ENCODE data around the gene INCA1. TPM values are rescaled to one million over a fixed set of nuclear protein-coding genes. Genes with fewer than 3 reads are reported as not detected.

Gene INCA1
- total RNA-seq, 2 donors from 2014 or later = 0.61 to 0.69 TPM

- Mint-ChIP-seq H3K4me3 (peak overlapping the region; percentile 70), H3K4me1 (peaks cover 16% of the 10 kb centered on the region), H3K27ac (peak overlapping the region; percentile 77), H3K27me3 (no peaks in the 10 kb centered on the region), H3K36me3 (ENCODE audit: low read depth) (peaks cover 36% of the 10 kb centered on the region), H3K9me3 (no peaks in the 10 kb centered on the region)
- peak; percentile 13 for ATAC-seq (replicated peaks)
Measured at GRCh38 chr17:4998027-4998731, 857 bp upstream of the INCA1 start.

GRCh38 chr17:4994081-4994595 is 3.2 kb downstream of the INCA1 start:
- no peak for ATAC-seq (replicated peaks)

GRCh38 chr17:4987767-4988567 is 9.4 kb downstream of the INCA1 start:
- H3K9me3 Mint-ChIP-seq = no peaks in the 10 kb centered on the region
- H3K4me1 Mint-ChIP-seq = peaks cover 30% of the 10 kb centered on the region
- ATAC-seq (replicated peaks) = peak; percentile 10
- H3K27ac Mint-ChIP-seq = peak overlapping the region; percentile 93
- no peaks in the 10 kb centered on the region for H3K27me3 Mint-ChIP-seq
- H3K4me3 Mint-ChIP-seq = peak overlapping the region; percentile 95
- H3K36me3 Mint-ChIP-seq (ENCODE audit: low read depth) = peaks cover 29% of the 10 kb centered on the region

More at GRCh38 chr17:4994081-4994595, 3.2 kb downstream of the INCA1 start:
- H3K9me3 Mint-ChIP-seq = no peaks in the 10 kb centered on the region
- H3K4me1 Mint-ChIP-seq = peaks cover 16% of the 10 kb centered on the region
- H3K27ac Mint-ChIP-seq = no peak overlapping the region
- no peaks in the 10 kb centered on the region for H3K36me3 Mint-ChIP-seq (ENCODE audit: low read depth)
- H3K27me3 Mint-ChIP-seq = no peaks in the 10 kb centered on the region
- no peak overlapping the region for H3K4me3 Mint-ChIP-seq

GRCh38 chr17:4986951-4987766 is 10.2 kb downstream of the INCA1 start, which contains the start of gene CAMTA2:
TSS of gene CAMTA2 (minus strand) at chr17:4987675. CDS start at chr17:4986222, 1,453 bp downstream.
- no peaks in the 10 kb centered on the region for H3K9me3 Mint-ChIP-seq
- peak within 1 kb of the TSS; percentile 93 for H3K27ac Mint-ChIP-seq
- peaks cover 33% of the 10 kb centered on the region for H3K4me1 Mint-ChIP-seq
- peaks cover 37% of the 10 kb centered on the region for H3K36me3 Mint-ChIP-seq (ENCODE audit: low read depth)
- ATAC-seq (replicated peaks) = peak; percentile 94
- H3K27me3 Mint-ChIP-seq = no peaks in the 10 kb centered on the region
- H3K4me3 Mint-ChIP-seq = peak within 1 kb of the TSS; percentile 95

- no peak for ATAC-seq (replicated peaks)
- Mint-ChIP-seq H3K27me3 (no peaks in the 10 kb centered on the region), H3K9me3 (no peaks in the 10 kb centered on the region), H3K4me1 (peaks cover 39% of the 10 kb centered on the region), H3K36me3 (ENCODE audit: low read depth) (peaks cover 45% of the 10 kb centered on the region), H3K27ac (peak overlapping the region; percentile 91), H3K4me3 (peak overlapping the region; percentile 95)
Measured at GRCh38 chr17:4986403-4986802, 10.9 kb downstream of the INCA1 start.

- H3K36me3 Mint-ChIP-seq (ENCODE audit: low read depth) = peaks cover 77% of the 10 kb centered on the region
- peak overlapping the region; percentile 23 for H3K27ac Mint-ChIP-seq
- no peak overlapping the region for H3K4me3 Mint-ChIP-seq
- H3K4me1 Mint-ChIP-seq = peaks cover 36% of the 10 kb centered on the region
- no peaks in the 10 kb centered on the region for H3K27me3 Mint-ChIP-seq
- H3K9me3 Mint-ChIP-seq = no peaks in the 10 kb centered on the region
- ATAC-seq (replicated peaks) = no peak
Measured at GRCh38 chr17:4982305-4982704, 15.0 kb downstream of the INCA1 start.

GRCh38 chr17:4980644-4981216 is 16.6 kb downstream of the INCA1 start:
- Mint-ChIP-seq H3K4me3 (peak overlapping the region; percentile 31), H3K36me3 (ENCODE audit: low read depth) (peaks cover 77% of the 10 kb centered on the region), H3K27ac (peak overlapping the region; percentile 86), H3K27me3 (no peaks in the 10 kb centered on the region), H3K9me3 (no peaks in the 10 kb centered on the region), H3K4me1 (peaks cover 28% of the 10 kb centered on the region)
- peak; percentile 91 for ATAC-seq (replicated peaks)

- H3K4me1 Mint-ChIP-seq = peaks cover 29% of the 10 kb centered on the region
- no peaks in the 10 kb centered on the region for H3K27me3 Mint-ChIP-seq
- H3K36me3 Mint-ChIP-seq (ENCODE audit: low read depth) = peaks cover 70% of the 10 kb centered on the region
- no peaks in the 10 kb centered on the region for H3K9me3 Mint-ChIP-seq
- no peak overlapping the region for H3K27ac Mint-ChIP-seq
- ATAC-seq (replicated peaks) = no peak
- H3K4me3 Mint-ChIP-seq = no peak overlapping the region
Measured at GRCh38 chr17:4978726-4979125, 18.6 kb downstream of the INCA1 start.

GRCh38 chr17:4974115-4974670 is 23.1 kb downstream of the INCA1 start:
- Mint-ChIP-seq H3K27me3 (no peaks in the 10 kb centered on the region), H3K36me3 (ENCODE audit: low read depth) (peaks cover 28% of the 10 kb centered on the region), H3K4me3 (no peak overlapping the region), H3K27ac (peak overlapping the region; percentile 17), H3K4me1 (peaks cover 26% of the 10 kb centered on the region), H3K9me3 (no peaks in the 10 kb centered on the region)
- ATAC-seq (replicated peaks) = no peak

GRCh38 chr17:4973256-4974114 is 23.8 kb downstream of the INCA1 start:
- Mint-ChIP-seq H3K4me3 (no peak overlapping the region), H3K36me3 (ENCODE audit: low read depth) (peaks cover 21% of the 10 kb centered on the region), H3K4me1 (peaks cover 28% of the 10 kb centered on the region), H3K27me3 (no peaks in the 10 kb centered on the region), H3K9me3 (no peaks in the 10 kb centered on the region), H3K27ac (peak overlapping the region; percentile 21)
- ATAC-seq (replicated peaks) = no peak

- Mint-ChIP-seq H3K27ac (no peak overlapping the region), H3K27me3 (no peaks in the 10 kb centered on the region), H3K36me3 (ENCODE audit: low read depth) (peaks cover 14% of the 10 kb centered on the region), H3K4me3 (no peak overlapping the region), H3K9me3 (no peaks in the 10 kb centered on the region), H3K4me1 (peaks cover 28% of the 10 kb centered on the region)
- no peak for ATAC-seq (replicated peaks)
Measured at GRCh38 chr17:4972752-4973151, 24.6 kb downstream of the INCA1 start.

GRCh38 chr17:4972322-4972721 is 25.0 kb downstream of the INCA1 start:
- Mint-ChIP-seq H3K9me3 (no peaks in the 10 kb centered on the region), H3K4me1 (peaks cover 28% of the 10 kb centered on the region), H3K36me3 (ENCODE audit: low read depth) (peaks cover 9% of the 10 kb centered on the region), H3K27ac (no peak overlapping the region), H3K4me3 (no peak overlapping the region), H3K27me3 (no peaks in the 10 kb centered on the region)
- ATAC-seq (replicated peaks) = no peak

GRCh38 chr17:4971826-4972225 is 25.5 kb downstream of the INCA1 start:
- no peak for ATAC-seq (replicated peaks)
- Mint-ChIP-seq H3K4me3 (no peak overlapping the region), H3K4me1 (peaks cover 28% of the 10 kb centered on the region), H3K27me3 (no peaks in the 10 kb centered on the region), H3K36me3 (ENCODE audit: low read depth) (peaks cover 4% of the 10 kb centered on the region), H3K9me3 (no peaks in the 10 kb centered on the region), H3K27ac (no peak overlapping the region)
